GM23338 (cell line): ENCODE measurements around the gene BEND7.

ENCODE experiments used
- CTCF ChIP-seq, 2 experiments: fragments of 200-600 bp in 1 of 2; sonication (generic) in 1 of 2; conservative IDR thresholded peaks; 2 replicates each; pipeline versions ENCODE4 v1.5.1 to v1.6.1; 2016 to 2017; ENCODE audit warnings: antibody characterized with exemption in 2 of 2, low read depth in 2 of 2, mild to moderate bottlenecking in 2 of 2, moderate library complexity in 1 of 2
- EZH2 ChIP-seq: fragments of 200-600 bp; sonication (generic); IDR thresholded peaks from one replicate; pipeline ENCODE4 v1.8.0; 2017; ENCODE audit warnings: antibody characterized with exemption, mild to moderate bottlenecking, low read depth; ENCODE audit not compliant: unreplicated experiment
- EZH2phosphoT487 ChIP-seq: fragments of 200-600 bp; sonication (generic); IDR thresholded peaks from one replicate; pipeline ENCODE4 v1.8.1; 2018; ENCODE audit warnings: antibody characterized with exemption; ENCODE audit not compliant: unreplicated experiment
- JUNB ChIP-seq: IDR thresholded peaks from one replicate; pipeline ENCODE4 v1.6.1; 2016; ENCODE audit warnings: antibody characterized with exemption; ENCODE audit not compliant: unreplicated experiment
- POLR2AphosphoS5 ChIP-seq: IDR thresholded peaks from 2 replicates; pipeline ENCODE4 v1.6.1; 2016; ENCODE audit warnings: antibody characterized with exemption, low read depth
- REST ChIP-seq: IDR thresholded peaks from one replicate; pipeline ENCODE4 v1.6.1; 2018; ENCODE audit warnings: antibody characterized with exemption; ENCODE audit not compliant: unreplicated experiment
- STAT1 ChIP-seq: IDR thresholded peaks from one replicate; pipeline ENCODE4 v1.6.1; 2016; ENCODE audit warnings: antibody characterized with exemption; ENCODE audit not compliant: unreplicated experiment

GRCh38 chr10:13472359-13472758, 56.5 kb downstream of the BEND7 start:
- TF ChIP-seq CTCF (conservative IDR thresholded peaks at IDR 0.05; ENCODE audit: low read depth in 2 of 2) (no peak), POLR2AphosphoS5 (no peak), REST (no peak), EZH2 (no peak), STAT1 (no peak), JUNB (no peak), EZH2phosphoT487 (no peak)
